ACC112 (cell line): Measurements from ENCODE around the gene CEP57L1.

ENCODE experiments used
- H2AFZ ChIP-seq: fragments of 200-600 bp; sonication (generic); one replicate; pipeline ENCODE4 v1.6.0; 2017; ENCODE audit warnings: antibody characterized with exemption, low read length; ENCODE audit not compliant: unreplicated experiment
- H3K27ac ChIP-seq: fragments of 200-600 bp; sonication (generic); 2 replicates; pipeline ENCODE4 v1.5.1; 2014; ENCODE audit warnings: low read depth, mild to moderate bottlenecking, antibody characterized with exemption, low read length, moderate library complexity
- H3K27me3 ChIP-seq: fragments of 200-600 bp; sonication (generic); 2 replicates; pipeline ENCODE4 v1.6.1; 2014; ENCODE audit warnings: mild to moderate bottlenecking, antibody characterized with exemption, low read length, moderate library complexity, mixed read lengths; ENCODE audit not compliant: insufficient read depth
- H3K36me3 ChIP-seq: fragments of 200-600 bp; sonication (generic); 2 replicates; pipeline ENCODE4 v1.6.1; 2016; ENCODE audit warnings: mild to moderate bottlenecking, antibody characterized with exemption, low read length, moderate library complexity, mixed read lengths; ENCODE audit not compliant: insufficient read depth
- H3K4me1 ChIP-seq: fragments of 200-600 bp; sonication (generic); one replicate; pipeline ENCODE4 v1.6.1; 2016; ENCODE audit warnings: low read length, mixed read lengths; ENCODE audit not compliant: insufficient read depth, unreplicated experiment, control insufficient read depth
- H3K4me3 ChIP-seq: fragments of 200-600 bp; sonication (generic); 2 replicates; pipeline ENCODE4 v1.5.1; 2014; ENCODE audit warnings: mild to moderate bottlenecking, low read depth, low read length
- H3K79me2 ChIP-seq: fragments of 200-600 bp; sonication (generic); one replicate; pipeline ENCODE4 v1.6.0; 2016; ENCODE audit warnings: low read length; ENCODE audit not compliant: control insufficient read depth, unreplicated experiment, insufficient read depth

The CEP57L1 gene

GRCh38 chr6:109091314-109092024 is 3.8 kb upstream of the CEP57L1 start:
- Histone ChIP-seq H3K27me3 (no peaks in the 10 kb centered on the region), H3K36me3 (no peaks in the 10 kb centered on the region), H3K27ac (no peak overlapping the region), H3K4me3 (peak overlapping the region; percentile 85), H3K79me2 (peaks cover 55% of the 10 kb centered on the region), H3K4me1 (peaks cover 14% of the 10 kb centered on the region), H2AFZ (no peak overlapping the region)

- H2AFZ ChIP-seq = peak overlapping the region; percentile 8
- peaks cover 61% of the 10 kb centered on the region for H3K79me2 ChIP-seq
- H3K4me1 ChIP-seq = peaks cover 20% of the 10 kb centered on the region
- peak overlapping the region; percentile 85 for H3K4me3 ChIP-seq
- no peaks in the 10 kb centered on the region for H3K27me3 ChIP-seq
- no peak overlapping the region for H3K27ac ChIP-seq
- H3K36me3 ChIP-seq = no peaks in the 10 kb centered on the region
These were observed 3.2 kb upstream of the CEP57L1 start for GRCh38 chr6:109092074-109092473.

GRCh38 chr6:109093732-109094415 is 1.4 kb upstream of the CEP57L1 start:
- H3K27ac ChIP-seq = peak overlapping the region; percentile 92; the same call in 1 of the 2 replicates

GRCh38 chr6:109094416-109095035 is 781 bp upstream of the CEP57L1 start, which contains the start of gene SESN1:
Gene SESN1 (minus strand): TSS chr6:109094846. CDS start chr6:109094073, 773 bp downstream.
- H3K4me3 ChIP-seq = peak within 1 kb of the TSS; percentile 85
- peaks cover 78% of the 10 kb centered on the region for H3K79me2 ChIP-seq
- no peaks in the 10 kb centered on the region for H3K27me3 ChIP-seq
- H3K4me1 ChIP-seq = peaks cover 21% of the 10 kb centered on the region
- no peaks in the 10 kb centered on the region for H3K36me3 ChIP-seq
- H3K27ac ChIP-seq = peak within 1 kb of the TSS; percentile 92
- H2AFZ ChIP-seq = peak within 1 kb of the TSS; percentile 83

More at GRCh38 chr6:109093732-109094415, 1.4 kb upstream of the CEP57L1 start:
- H3K27me3 ChIP-seq = no peaks in the 10 kb centered on the region
- H2AFZ ChIP-seq = peak overlapping the region; percentile 59
- H3K79me2 ChIP-seq = peaks cover 77% of the 10 kb centered on the region
- peak overlapping the region; percentile 85 for H3K4me3 ChIP-seq
- peaks cover 21% of the 10 kb centered on the region for H3K4me1 ChIP-seq
- no peaks in the 10 kb centered on the region for H3K36me3 ChIP-seq

- Histone ChIP-seq H3K79me2 (peaks cover 68% of the 10 kb centered on the region), H2AFZ (peak overlapping the region; percentile 83), H3K4me3 (peak overlapping the region; percentile 85), H3K27me3 (no peaks in the 10 kb centered on the region), H3K27ac (peak overlapping the region; percentile 92), H3K4me1 (peaks cover 18% of the 10 kb centered on the region), H3K36me3 (no peaks in the 10 kb centered on the region)
These were observed 453 bp downstream of the CEP57L1 start for GRCh38 chr6:109095835-109096084.

- Histone ChIP-seq H3K4me3 (peak overlapping the region; percentile 85), H3K4me1 (peaks cover 18% of the 10 kb centered on the region), H3K27me3 (no peaks in the 10 kb centered on the region), H3K27ac (peak overlapping the region; percentile 92), H2AFZ (peak overlapping the region; percentile 83), H3K36me3 (no peaks in the 10 kb centered on the region), H3K79me2 (peaks cover 66% of the 10 kb centered on the region)
These were observed 901 bp downstream of the CEP57L1 start for GRCh38 chr6:109096208-109096607.

GRCh38 chr6:109097661-109098060 is 2.4 kb downstream of the CEP57L1 start:
- no peaks in the 10 kb centered on the region for H3K36me3 ChIP-seq
- H3K4me1 ChIP-seq = peaks cover 11% of the 10 kb centered on the region
- H3K79me2 ChIP-seq = peaks cover 54% of the 10 kb centered on the region
- no peak overlapping the region for H2AFZ ChIP-seq
- no peak overlapping the region for H3K4me3 ChIP-seq
- H3K27me3 ChIP-seq = no peaks in the 10 kb centered on the region
- H3K27ac ChIP-seq = no peak overlapping the region

- no peaks in the 10 kb centered on the region for H3K36me3 ChIP-seq
- H3K27me3 ChIP-seq = no peaks in the 10 kb centered on the region
- no peak overlapping the region for H3K4me3 ChIP-seq
- H3K27ac ChIP-seq = no peak overlapping the region
- peaks cover 39% of the 10 kb centered on the region for H3K79me2 ChIP-seq
- H2AFZ ChIP-seq = no peak overlapping the region
- H3K4me1 ChIP-seq = peaks cover 4% of the 10 kb centered on the region
These were observed 7.5 kb downstream of the CEP57L1 start for GRCh38 chr6:109102762-109103161.

- Histone ChIP-seq H3K4me3 (no peak overlapping the region), H3K27ac (no peak overlapping the region), H3K36me3 (peaks cover 6% of the 10 kb centered on the region; the same call in 1 of the 2 replicates), H2AFZ (no peak overlapping the region), H3K4me1 (peaks cover 4% of the 10 kb centered on the region), H3K79me2 (peaks cover 36% of the 10 kb centered on the region), H3K27me3 (no peaks in the 10 kb centered on the region)
These were observed 8.6 kb downstream of the CEP57L1 start for GRCh38 chr6:109103942-109104341.

GRCh38 chr6:109104512-109104911 is 9.2 kb downstream of the CEP57L1 start:
- peaks cover 4% of the 10 kb centered on the region for H3K4me1 ChIP-seq
- H3K27me3 ChIP-seq = no peaks in the 10 kb centered on the region
- peaks cover 8% of the 10 kb centered on the region; the same call in 1 of the 2 replicates for H3K36me3 ChIP-seq
- no peak overlapping the region for H3K27ac ChIP-seq
- H3K79me2 ChIP-seq = peaks cover 35% of the 10 kb centered on the region
- H2AFZ ChIP-seq = no peak overlapping the region
- no peak overlapping the region for H3K4me3 ChIP-seq
